Measurements from ENCODE around the gene INTS3. TPM values are rescaled to one million over a fixed set of nuclear protein-coding genes. Genes with fewer than 3 reads are reported as not detected.

Gene INTS3
- total RNA-seq = 16.4 and 37.2 TPM in 2 replicates

DNA sequence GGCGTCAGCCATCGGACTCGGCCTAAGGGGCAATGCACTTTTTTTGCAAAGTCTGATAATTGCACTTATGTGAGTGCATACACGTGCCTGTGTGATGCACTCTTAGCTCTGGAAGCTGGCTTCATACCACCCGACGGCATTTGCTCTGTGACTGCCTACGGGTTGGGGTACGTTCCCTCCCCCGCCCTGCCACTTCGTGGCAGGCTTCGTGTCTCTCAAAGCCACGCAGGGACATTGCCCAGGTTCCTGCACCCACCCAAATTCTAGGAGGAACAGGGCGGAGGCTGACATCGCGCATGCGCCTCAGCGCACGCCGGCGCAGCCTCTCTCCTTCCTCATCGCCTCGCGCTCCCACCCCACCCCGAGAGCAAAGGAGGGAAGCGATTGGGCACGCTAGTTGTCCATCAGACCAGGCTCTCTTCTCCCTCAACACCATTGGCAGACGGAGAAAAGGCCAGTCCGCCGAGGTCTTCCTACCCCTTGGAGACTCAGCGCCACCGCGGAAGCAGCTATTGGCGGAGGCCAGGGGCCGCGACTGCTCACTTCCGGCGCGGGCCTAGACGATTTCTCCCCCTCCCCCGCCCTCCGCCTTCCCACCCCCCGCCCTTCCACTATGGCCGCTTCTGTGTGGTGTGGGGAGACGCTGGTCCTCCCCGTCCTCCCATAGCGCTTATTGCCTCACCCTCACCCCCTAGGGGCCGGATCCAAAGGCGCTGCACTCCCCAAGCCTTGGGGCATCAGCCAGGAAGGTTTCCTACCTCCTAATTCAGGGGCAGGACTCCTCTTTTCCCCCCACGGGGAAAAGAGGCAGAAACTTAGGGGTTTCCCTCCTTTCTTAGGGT, at the start of gene INTS3:
Gene INTS3, plus strand, starts transcription at position 588 of the 842 bp plus-strand sequence. CDS start 585 bp downstream, outside the sequence.

DNA sequence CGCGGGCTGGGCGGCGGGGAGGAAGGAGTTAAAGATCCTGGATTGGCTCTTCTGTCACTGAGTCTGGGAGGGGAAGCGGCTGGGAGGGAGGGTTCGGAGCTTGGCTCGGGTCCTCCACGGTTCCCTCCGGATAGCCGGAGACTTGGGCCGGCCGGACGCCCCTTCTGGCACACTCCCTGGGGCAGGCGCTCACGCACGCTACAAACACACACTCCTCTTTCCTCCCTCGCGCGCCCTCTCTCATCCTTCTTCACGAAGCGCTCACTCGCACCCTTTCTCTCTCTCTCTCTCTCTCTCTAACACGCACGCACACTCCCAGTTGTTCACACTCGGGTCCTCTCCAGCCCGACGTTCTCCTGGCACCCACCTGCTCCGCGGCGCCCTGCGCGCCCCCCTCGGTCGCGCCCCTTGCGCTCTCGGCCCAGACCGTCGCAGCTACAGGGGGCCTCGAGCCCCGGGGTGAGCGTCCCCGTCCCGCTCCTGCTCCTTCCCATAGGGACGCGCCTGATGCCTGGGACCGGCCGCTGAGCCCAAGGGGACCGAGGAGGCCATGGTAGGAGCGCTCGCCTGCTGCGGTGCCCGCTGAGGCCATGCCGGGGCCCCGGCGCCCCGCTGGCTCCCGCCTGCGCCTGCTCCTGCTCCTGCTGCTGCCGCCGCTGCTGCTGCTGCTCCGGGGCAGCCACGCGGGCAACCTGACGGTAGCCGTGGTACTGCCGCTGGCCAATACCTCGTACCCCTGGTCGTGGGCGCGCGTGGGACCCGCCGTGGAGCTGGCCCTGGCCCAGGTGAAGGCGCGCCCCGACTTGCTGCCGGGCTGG, 49.1 kb upstream of the INTS3 start, which contains the start of gene NPR1:
Gene NPR1, plus strand, starts transcription at position 170 of the 818 bp plus-strand sequence. Its CDS starts 421 bp downstream, at position 591.

GRCh38 chr1:153774780-153775457, 47.1 kb downstream of the INTS3 start, which contains the start of gene SLC27A3:
Gene SLC27A3, plus strand, starts transcription at chr1:153775407. Its CDS starts 91 bp downstream, at chr1:153775498.

Other genes with a start within 250 kb of the INTS3 start
- gene S100A6, start 192.1 kb upstream of the INTS3 start, total RNA-seq = 257 and 1,880 TPM in 2 replicates
- gene S100A5, start 187.1 kb upstream of the INTS3 start, total RNA-seq = not detected in 2 replicates
- 5.5 TPM in 2 replicates for gene S100A4, start 182.2 kb upstream of the INTS3 start, total RNA-seq
- 2.1 and 2.3 TPM in 2 replicates for gene S100A3, start 178.8 kb upstream of the INTS3 start, total RNA-seq
- gene S100A2, start 162.2 kb upstream of the INTS3 start, total RNA-seq = 666 and 777 TPM in 2 replicates
- gene S100A16, start 114.9 kb upstream of the INTS3 start, total RNA-seq = 568 and 750 TPM in 2 replicates
- gene S100A14, start 111.7 kb upstream of the INTS3 start, total RNA-seq = 394 and 881 TPM in 2 replicates
- gene S100A13, start 100.5 kb upstream of the INTS3 start, total RNA-seq = 16.8 and 44.1 TPM in 2 replicates
- not detected in 2 replicates for gene S100A1, start 99.6 kb upstream of the INTS3 start, total RNA-seq
- 56.5 and 61.9 TPM in 2 replicates for gene CHTOP, start 94.0 kb upstream of the INTS3 start, total RNA-seq
- 42.1 and 66.6 TPM in 2 replicates for gene SNAPIN, start 69.3 kb upstream of the INTS3 start, total RNA-seq
- gene ILF2, start 57.1 kb upstream of the INTS3 start, total RNA-seq = 88.2 and 102 TPM in 2 replicates
- under 0.01 TPM in 1 of 2 replicates, not detected in the other for gene NPR1, start 49.4 kb upstream of the INTS3 start, total RNA-seq
- gene SLC27A3, start 47.4 kb downstream of the INTS3 start, total RNA-seq = 2.1 and 7.6 TPM in 2 replicates
- gene GATAD2B, start 194.9 kb downstream of the INTS3 start, total RNA-seq = 3.1 and 8.0 TPM in 2 replicates
- gene DENND4B, start 218.7 kb downstream of the INTS3 start, total RNA-seq = 12.0 and 23.1 TPM in 2 replicates
- 2.4 and 8.2 TPM in 2 replicates for gene CRTC2, start 230.6 kb downstream of the INTS3 start, total RNA-seq
- 104 and 119 TPM in 2 replicates for gene SLC39A1, start 235.5 kb downstream of the INTS3 start, total RNA-seq
- 7.7 and 8.9 TPM in 2 replicates for gene CREB3L4, start 239.9 kb downstream of the INTS3 start, total RNA-seq
- gene JTB, start 249.6 kb downstream of the INTS3 start, total RNA-seq = 131 and 224 TPM in 2 replicates

All from nasal cavity respiratory epithelium epithelial cell of viscerocranial mucosa (primary cell).